Vagina (tissue), 2 donors: ENCODE measurements around the gene ORAI2. TPM values are rescaled to one million over a fixed set of nuclear protein-coding genes. Genes with fewer than 3 reads are reported as not detected.
"Not testable (repeated sequence)": the region's sequence is repeated elsewhere in the genome, so short reads cannot be mapped to it uniquely, and the experiment has no call there.

ENCODE experiments used
- DNase-seq, 2 donors: peaks; one replicate each; pipeline ENCODE4 v3.0.0-alpha.2; 2017; ENCODE audit errors: extremely low spot score in 2 of 2
- H3K27ac ChIP-seq: fragments of 200-600 bp; sonication (generic); one replicate; pipeline ENCODE4 v1.5.1; 2019
- H3K27me3 ChIP-seq: fragments of 200-600 bp; sonication (generic); one replicate; pipeline ENCODE4 v1.5.1; 2019
- H3K36me3 ChIP-seq, 2 donors: fragments of 200-600 bp; sonication (generic); one replicate each; pipeline ENCODE4 v1.5.1; 2017 to 2019
- H3K4me1 ChIP-seq: fragments of 200-600 bp; sonication (generic); one replicate; pipeline ENCODE4 v1.5.1; 2019
- H3K4me3 ChIP-seq, 2 donors: fragments of 200-600 bp; sonication (generic); 1 replicate in 1 of 2; 2 replicates in 1 of 2; pipeline ENCODE4 v1.5.1; 2016 to 2019
- H3K9me3 ChIP-seq: fragments of 200-600 bp; sonication (generic); one replicate; pipeline ENCODE4 v1.5.1; 2019
- CTCF ChIP-seq, 3 experiments: fragments of 450-650 bp in 2 of 3; fragments of 200-600 bp in 1 of 3; sonication (generic) in 1 of 3; IDR thresholded peaks; one replicate each; pipeline ENCODE4 v1.5.1; 2017 to 2019; ENCODE audit warnings: antibody characterized with exemption in 3 of 3, mild to moderate bottlenecking in 2 of 3, moderate library complexity in 2 of 3
- POLR2A ChIP-seq, 2 donors: fragments of 450-650 bp; IDR thresholded peaks; one replicate each; pipeline ENCODE4 v1.6.1; 2017; ENCODE audit warnings: antibody characterized with exemption in 2 of 2, mild to moderate bottlenecking in 2 of 2, moderate library complexity in 2 of 2
- POLR2AphosphoS5 ChIP-seq, 2 donors: sonication (generic); formaldehyde crosslinking; IDR thresholded peaks; one replicate each; pipeline ENCODE4 v1.9.0; 2017; ENCODE audit warnings: antibody characterized with exemption in 2 of 2, mild to moderate bottlenecking in 2 of 2, low read depth in 1 of 2; ENCODE audit not compliant: insufficient read depth in 1 of 2
- intact Hi-C: fragments of 100-400 bp; cut with DNase I; formaldehyde crosslinking; loops from one replicate; pipeline ENCODE4 v1.15.1; 2023
- total RNA-seq: library from RNA; depleted of rRNA; stranded (reverse); fragments of >200 nt; gene quantifications from one replicate; pipeline ENCODE4 v1.2.3, GENCODE V29; 2016

The ORAI2 gene
- total RNA-seq, 1 donor from 2014 or later, result 15.5 TPM

GRCh38 chr7:102469972-102470825 lies 36.8 kb downstream of the ORAI2 start:
- Histone ChIP-seq H3K4me3 (no peak overlapping the region), H3K36me3 (peaks cover 0 to 14% of the 10 kb centered on the region in 2 donors), H3K9me3 (no peaks in the 10 kb centered on the region), H3K4me1 (peaks cover 11% of the 10 kb centered on the region), H3K27me3 (no peaks in the 10 kb centered on the region), H3K27ac (no peak overlapping the region)
- intact Hi-C loops, result no loop called here
- TF ChIP-seq CTCF (IDR thresholded peaks at IDR 0.05), result no peak
- no peak for TF ChIP-seq POLR2A (IDR thresholded peaks at IDR 0.05)
- no peak for TF ChIP-seq POLR2AphosphoS5 (IDR thresholded peaks at IDR 0.05; ENCODE audit: insufficient read depth in 1 of 2, low read depth in 1 of 2)
- no peak for DNase-seq

GRCh38 chr7:102471791-102472125 lies 38.4 kb downstream of the ORAI2 start:
- Histone ChIP-seq H3K4me3 (no peak overlapping the region), H3K27me3 (no peaks in the 10 kb centered on the region), H3K36me3 (peaks cover 0 to 18% of the 10 kb centered on the region in 2 donors), H3K27ac (no peak overlapping the region), H3K9me3 (no peaks in the 10 kb centered on the region), H3K4me1 (no peaks in the 10 kb centered on the region)
- TF ChIP-seq POLR2A (IDR thresholded peaks at IDR 0.05), result no peak
- no peak for TF ChIP-seq POLR2AphosphoS5 (IDR thresholded peaks at IDR 0.05; ENCODE audit: insufficient read depth in 1 of 2, low read depth in 1 of 2)
- no peak for TF ChIP-seq CTCF (IDR thresholded peaks at IDR 0.05)
- DNase-seq, result no peak
- intact Hi-C loops, result no loop called here

GRCh38 chr7:102472126-102473041 lies 39.0 kb downstream of the ORAI2 start:
- Histone ChIP-seq H3K27me3 (no peaks in the 10 kb centered on the region), H3K36me3 (peaks cover 0 to 18% of the 10 kb centered on the region in 2 donors), H3K9me3 (no peaks in the 10 kb centered on the region), H3K27ac (no peak overlapping the region), H3K4me1 (no peaks in the 10 kb centered on the region), H3K4me3 (no peak overlapping the region)
- TF ChIP-seq POLR2A (IDR thresholded peaks at IDR 0.05) (no peak), POLR2AphosphoS5 (IDR thresholded peaks at IDR 0.05; ENCODE audit: insufficient read depth in 1 of 2, low read depth in 1 of 2) (no peak), CTCF (IDR thresholded peaks at IDR 0.05) (no peak)
- intact Hi-C loops, result no loop called here
- DNase-seq, result no peak

- intact Hi-C loops, result no loop called here
- TF ChIP-seq POLR2AphosphoS5 (IDR thresholded peaks at IDR 0.05; ENCODE audit: insufficient read depth in 1 of 2, low read depth in 1 of 2), result no peak
- no peak for TF ChIP-seq CTCF (IDR thresholded peaks at IDR 0.05)
- no peak for TF ChIP-seq POLR2A (IDR thresholded peaks at IDR 0.05)
- Histone ChIP-seq H3K27me3 (no peaks in the 10 kb centered on the region), H3K9me3 (no peaks in the 10 kb centered on the region), H3K4me3 (no peak overlapping the region), H3K36me3 (peaks cover 0 to 18% of the 10 kb centered on the region in 2 donors), H3K27ac (no peak overlapping the region), H3K4me1 (no peaks in the 10 kb centered on the region)
- DNase-seq, result no peak
Measured at GRCh38 chr7:102473271-102473991, 40.1 kb downstream of the ORAI2 start.

GRCh38 chr7:102474116-102474515 lies 40.7 kb downstream of the ORAI2 start:
- DNase-seq, H3K4me1 ChIP-seq, H3K9me3 ChIP-seq, H3K27me3 ChIP-seq, H3K4me3 ChIP-seq, intact Hi-C loops, H3K27ac ChIP-seq: not testable (repeated sequence)
- peaks cover 0 to 18% of the 10 kb centered on the region in 2 donors for H3K36me3 ChIP-seq

GRCh38 chr7:102474736-102475435 lies 41.5 kb downstream of the ORAI2 start:
- DNase-seq, intact Hi-C loops, H3K4me3 ChIP-seq, H3K27ac ChIP-seq, H3K9me3 ChIP-seq, H3K27me3 ChIP-seq, H3K4me1 ChIP-seq: not testable (repeated sequence)
- H3K36me3 ChIP-seq, result peaks cover 0 to 18% of the 10 kb centered on the region in 2 donors
